Measurements from ENCODE around the gene NOX3. TPM values are rescaled to one million over a fixed set of nuclear protein-coding genes. Genes with fewer than 3 reads are reported as not detected.

Gene NOX3
- total RNA-seq, 1 experiment from 2014 or later, result not detected

GRCh38 chr6:155422635-155423034 lies 33.0 kb downstream of the NOX3 start:
- H3T11ph ChIP-seq (ENCODE audit: low read length), result no peak overlapping the region
- no peak overlapping the region for H3K4me2 ChIP-seq (ENCODE audit: insufficient read depth, insufficient read length, low read length)
- no peaks in the 10 kb centered on the region for H3K27me3 ChIP-seq (ENCODE audit: insufficient read depth, low read length)
- no peak overlapping the region for H2AK5ac ChIP-seq (ENCODE audit: insufficient read length, low read length)
- WGBS (ENCODE audit: extremely low coverage, insufficient read length, low lambda C conversion rate), result no CpG with 5 or more reads among the region's 10 CpGs
- 0 out of 2 replicates have a peak, but pooled peaks cover 1% of the 10 kb centered on the region for H3K4me1 ChIP-seq (ENCODE audit: insufficient read depth, low read length)
- H3K27ac ChIP-seq (ENCODE audit: insufficient read length, low read depth, low read length), result no peak overlapping the region
- H4K5ac ChIP-seq (ENCODE audit: insufficient read length, low read depth, low read length), result no peak overlapping the region
- H3K23ac ChIP-seq (ENCODE audit: insufficient read length, low read depth, low read length), result no peak overlapping the region
- no peaks in the 10 kb centered on the region for H3K79me2 ChIP-seq (ENCODE audit: insufficient read depth, low read length)
- no peak overlapping the region for H3K4ac ChIP-seq (ENCODE audit: low read depth, low read length)
- no peak overlapping the region for H4K91ac ChIP-seq (ENCODE audit: insufficient read length, low read depth, low read length)
- H2AFZ ChIP-seq (ENCODE audit: low read length), result no peak overlapping the region
- H3K14ac ChIP-seq (ENCODE audit: insufficient read depth, low read length), result no peak overlapping the region
- no peak for DNase-seq
- H3K9me3 Mint-ChIP-seq, result no peaks in the 10 kb centered on the region
- TF ChIP-seq CTCF (conservative IDR thresholded peaks at IDR 0.05), result no peak
- no peak overlapping the region for H3K56ac ChIP-seq (ENCODE audit: insufficient read length, low read depth, low read length)
- H3K4me3 Mint-ChIP-seq, result no peak overlapping the region
- H2BK20ac ChIP-seq (ENCODE audit: low read depth, low read length, poor library complexity, severe bottlenecking), result no peak overlapping the region
- peaks cover 18 to 29% of the 10 kb centered on the region in 2 experiments for H3K4me1 Mint-ChIP-seq
- no peaks in the 10 kb centered on the region for H3K79me1 ChIP-seq (ENCODE audit: insufficient read depth, low read depth, low read length, poor library complexity, severe bottlenecking)
- no peak overlapping the region for H4K8ac ChIP-seq (replicated peaks; ENCODE audit: insufficient read length, low read depth, low read length)
- H2BK15ac ChIP-seq (ENCODE audit: low read depth, low read length), result no peak overlapping the region
- H4K20me1 ChIP-seq (ENCODE audit: control insufficient read depth, insufficient read depth, insufficient read length), result no peaks in the 10 kb centered on the region
- no peak overlapping the region for H3K18ac ChIP-seq (ENCODE audit: insufficient read length, low read depth, low read length)
- no peak overlapping the region for H2BK5ac ChIP-seq (ENCODE audit: insufficient read length, low read length)
- H3K27me3 Mint-ChIP-seq (ENCODE audit: low read depth), result no peaks in the 10 kb centered on the region
- H3K27ac Mint-ChIP-seq, result no peak overlapping the region
- H3K23me2 ChIP-seq (ENCODE audit: insufficient read length, low read depth, low read length, poor library complexity, severe bottlenecking), result no peaks in the 10 kb centered on the region
- H3K9ac ChIP-seq (ENCODE audit: extremely low read depth, insufficient read length, low read length), result no peak overlapping the region
- no peaks in the 10 kb centered on the region; a peak in 1 of 7 replicates for H3K36me3 Mint-ChIP-seq (ENCODE audit: insufficient read depth in 1 of 3, low read depth in 3 of 3)
- no peak overlapping the region for H2BK120ac ChIP-seq (ENCODE audit: low read depth, low read length, poor library complexity, severe bottlenecking)
- no peak overlapping the region for H2BK12ac ChIP-seq (ENCODE audit: insufficient read length, low read depth, low read length)
- no peaks in the 10 kb centered on the region for H3K9me3 ChIP-seq (ENCODE audit: control insufficient read depth, low read depth, low read length)
